DMS153 treated with DMSO at 0.1 percent for 48 hours (cell line): ENCODE measurements around the gene IL32.
"Not testable (repeated sequence)": the region's sequence is repeated elsewhere in the genome, so short reads cannot be mapped to it uniquely, and the experiment has no call there.

ENCODE experiments used
- DNase-seq: peaks from one replicate; lab custom pipeline; 2025; ENCODE audit not compliant: unreplicated experiment; lab: John Stamatoyannopoulos, UW

The IL32 gene

DNA sequence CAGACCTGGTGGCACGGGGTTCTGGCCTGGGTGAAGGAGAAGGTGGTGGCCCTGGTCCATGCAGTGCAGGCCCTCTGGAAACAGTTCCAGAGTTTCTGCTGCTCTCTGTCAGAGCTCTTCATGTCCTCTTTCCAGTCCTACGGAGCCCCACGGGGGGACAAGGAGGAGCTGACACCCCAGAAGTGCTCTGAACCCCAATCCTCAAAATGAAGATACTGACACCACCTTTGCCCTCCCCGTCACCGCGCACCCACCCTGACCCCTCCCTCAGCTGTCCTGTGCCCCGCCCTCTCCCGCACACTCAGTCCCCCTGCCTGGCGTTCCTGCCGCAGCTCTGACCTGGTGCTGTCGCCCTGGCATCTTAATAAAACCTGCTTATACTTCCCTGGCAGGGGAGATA, 3.7 kb downstream of the IL32 start:
- DNase-seq: not testable (repeated sequence)

GRCh38 chr16:3070608-3071111, 5.2 kb downstream of the IL32 start:
- no peak for DNase-seq

- no peak for DNase-seq
These were observed 6.2 kb downstream of the IL32 start for GRCh38 chr16:3071655-3072054.

DNA sequence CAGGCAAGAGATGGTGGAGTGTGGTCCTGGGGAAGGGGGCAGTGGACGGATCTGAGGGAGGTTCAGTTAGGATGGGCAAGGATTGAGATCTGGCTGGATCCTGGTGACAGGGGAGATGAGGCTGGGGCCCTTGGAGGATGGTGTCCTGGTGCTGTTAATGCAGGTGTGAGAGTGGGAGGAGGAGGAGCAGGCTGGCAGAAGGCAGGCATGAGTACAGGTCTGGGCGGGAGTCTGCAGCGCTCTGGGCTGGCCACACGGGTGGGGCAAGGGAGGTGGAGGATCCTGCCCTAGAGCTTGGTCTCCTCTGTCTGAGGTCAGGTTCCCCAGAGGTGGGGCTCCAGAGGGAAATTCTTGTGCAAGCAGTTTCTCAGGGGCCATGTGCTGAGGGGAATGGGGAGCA, 6.7 kb downstream of the IL32 start:
- DNase-seq: not testable (repeated sequence)

DNA sequence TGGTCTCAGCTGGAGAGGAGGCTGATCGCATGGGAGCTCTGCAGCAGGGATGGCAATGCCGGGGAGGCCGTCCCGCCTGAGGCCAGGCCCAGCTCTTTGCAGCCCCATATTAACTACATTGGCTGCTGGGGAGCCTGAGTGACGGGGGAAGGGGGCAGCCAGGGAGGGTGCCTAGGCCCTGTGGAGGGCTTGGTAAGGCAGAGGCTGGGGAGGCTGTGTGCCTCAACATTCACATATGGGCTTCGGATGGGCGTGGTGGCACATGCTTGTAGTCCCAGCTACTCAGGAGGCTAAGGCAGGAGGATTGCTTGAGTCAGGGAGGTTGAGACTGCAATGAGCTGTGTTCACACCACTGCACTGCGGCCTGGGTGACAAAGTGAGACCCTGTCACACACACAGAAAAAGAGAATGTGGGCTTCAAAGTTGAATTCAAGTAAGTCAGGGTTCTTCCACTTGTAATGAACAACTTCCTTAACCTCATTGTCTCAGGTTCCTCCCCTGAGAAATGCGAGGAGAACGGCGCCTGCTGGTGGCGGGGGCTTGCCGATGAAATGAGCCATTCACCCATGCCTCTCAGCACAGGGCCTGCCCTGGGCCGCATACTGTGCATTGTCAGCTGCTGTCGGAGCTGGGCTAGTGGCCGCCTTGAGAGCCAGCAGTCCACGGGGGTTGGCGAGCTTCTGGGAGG, 7.3 kb downstream of the IL32 start:
- DNase-seq: not testable (repeated sequence)

DNA sequence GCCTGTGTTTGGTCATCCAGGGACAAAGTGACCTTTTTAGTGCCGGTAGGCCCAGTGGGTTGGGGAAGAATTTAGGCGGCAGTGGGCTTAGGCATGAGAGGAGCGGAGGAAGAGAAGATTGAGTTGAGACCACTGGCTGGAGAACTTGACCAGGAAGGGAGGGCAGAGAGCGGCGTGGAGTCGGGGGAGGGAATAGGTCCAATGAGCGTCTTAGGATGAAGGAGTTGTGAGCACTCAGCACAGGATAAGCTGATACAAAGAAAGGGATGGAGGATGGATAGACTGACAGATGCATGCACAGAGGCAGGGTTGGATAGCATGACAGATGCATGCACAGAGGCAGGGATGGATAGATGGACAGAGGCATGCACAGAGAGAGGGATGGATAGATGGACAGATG, 8.0 kb downstream of the IL32 start:
- DNase-seq: no peak

DNA sequence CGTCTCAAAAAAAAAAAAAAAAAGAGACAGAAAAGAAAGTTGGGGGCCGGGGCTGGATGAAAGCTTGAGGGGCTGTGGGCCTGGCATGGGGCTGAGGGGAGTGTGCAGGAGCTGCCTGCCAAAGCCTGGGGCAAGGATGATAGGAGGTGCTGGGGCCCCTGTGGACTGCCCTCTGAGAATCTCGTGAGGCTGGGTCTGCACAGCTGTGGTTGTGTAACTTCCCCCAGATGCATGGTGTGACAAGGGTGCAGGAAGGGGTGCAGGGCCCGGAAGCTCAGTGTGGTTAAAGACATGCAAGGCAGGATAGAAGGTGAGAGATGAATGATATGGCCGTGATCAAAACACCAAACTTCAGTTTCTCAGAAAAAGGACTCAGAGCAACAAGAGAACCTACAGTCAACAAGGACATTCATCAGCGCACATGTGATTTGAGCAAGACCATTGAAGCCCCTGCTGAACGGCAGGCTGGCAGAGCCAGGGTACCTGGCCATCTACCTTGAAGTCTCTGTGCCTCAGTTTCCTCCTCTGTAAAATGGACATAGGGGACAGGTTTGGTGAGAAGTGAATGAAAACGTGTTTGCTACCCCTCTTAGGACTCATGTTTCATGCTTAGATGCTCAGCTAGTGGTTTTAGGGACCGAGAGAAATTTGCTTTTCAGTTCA, 9.6 kb downstream of the IL32 start:
- DNase-seq: no peak

GRCh38 chr16:3075523-3075915, 10.1 kb downstream of the IL32 start:
- no peak for DNase-seq

- DNase-seq: not testable (repeated sequence)
These were observed 10.5 kb downstream of the IL32 start for GRCh38 chr16:3075946-3076345.

- no peak for DNase-seq
These were observed 11.1 kb downstream of the IL32 start for GRCh38 chr16:3076577-3076976.

GRCh38 chr16:3080024-3080423, 14.6 kb downstream of the IL32 start:
- no peak for DNase-seq

DNA sequence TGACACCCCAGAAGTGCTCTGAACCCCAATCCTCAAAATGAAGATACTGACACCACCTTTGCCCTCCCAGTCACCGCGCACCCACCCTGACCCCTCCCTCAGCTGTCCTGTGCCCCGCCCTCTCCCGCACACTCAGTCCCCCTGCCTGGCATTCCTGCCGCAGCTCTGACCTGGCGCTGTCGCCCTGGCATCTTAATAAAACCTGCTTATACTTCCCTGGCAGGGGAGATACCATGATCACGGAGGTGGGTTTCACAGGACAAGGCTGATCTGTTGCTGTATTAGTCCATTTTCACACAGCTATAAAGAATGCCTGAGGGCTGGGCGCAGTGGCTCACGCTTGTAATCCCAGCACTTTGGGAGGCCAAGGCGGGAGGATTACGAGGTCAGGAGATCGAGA, 16.5 kb downstream of the IL32 start:
- not testable (repeated sequence) for DNase-seq

DNA sequence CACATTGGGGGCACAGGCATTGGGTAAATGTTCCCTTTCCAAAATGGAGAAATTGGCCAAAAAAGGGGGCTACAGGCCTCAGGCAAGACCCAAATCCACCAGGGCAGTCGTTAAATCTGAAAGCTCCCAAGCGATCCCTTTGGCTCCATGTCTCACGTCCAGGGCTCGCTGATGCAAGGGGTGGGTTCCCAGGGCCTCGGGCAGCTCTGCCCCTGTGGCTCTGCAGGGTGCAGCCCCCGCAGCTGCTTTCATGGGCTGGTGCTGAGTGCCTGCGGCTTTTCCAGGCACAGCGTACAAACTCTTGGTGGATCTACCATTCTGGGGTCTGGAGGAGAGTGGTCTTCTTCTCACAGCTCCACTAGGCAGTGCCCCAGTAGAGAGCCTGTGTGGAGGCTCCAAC, 18.0 kb downstream of the IL32 start:
- not testable (repeated sequence) for DNase-seq

DNA sequence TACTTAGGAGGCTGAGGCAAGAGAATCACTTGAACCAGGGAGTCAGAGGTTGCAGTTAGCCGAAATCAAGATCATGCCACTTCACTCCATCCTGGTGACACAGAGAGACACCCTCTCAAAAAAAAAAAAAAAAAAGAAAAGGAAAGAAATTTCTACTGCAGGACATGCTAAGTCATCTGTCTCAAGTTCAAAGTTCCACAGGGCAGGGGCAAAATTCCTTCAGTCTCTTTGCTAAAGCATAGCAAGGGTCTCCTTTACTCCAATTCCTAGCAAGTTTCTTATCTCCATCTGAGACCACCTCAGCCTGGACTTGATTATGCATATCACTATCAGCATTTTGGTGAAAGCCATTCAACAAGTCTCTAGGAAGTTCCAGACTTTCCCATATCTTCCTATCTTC, 19.1 kb downstream of the IL32 start:
- no peak for DNase-seq

DNA sequence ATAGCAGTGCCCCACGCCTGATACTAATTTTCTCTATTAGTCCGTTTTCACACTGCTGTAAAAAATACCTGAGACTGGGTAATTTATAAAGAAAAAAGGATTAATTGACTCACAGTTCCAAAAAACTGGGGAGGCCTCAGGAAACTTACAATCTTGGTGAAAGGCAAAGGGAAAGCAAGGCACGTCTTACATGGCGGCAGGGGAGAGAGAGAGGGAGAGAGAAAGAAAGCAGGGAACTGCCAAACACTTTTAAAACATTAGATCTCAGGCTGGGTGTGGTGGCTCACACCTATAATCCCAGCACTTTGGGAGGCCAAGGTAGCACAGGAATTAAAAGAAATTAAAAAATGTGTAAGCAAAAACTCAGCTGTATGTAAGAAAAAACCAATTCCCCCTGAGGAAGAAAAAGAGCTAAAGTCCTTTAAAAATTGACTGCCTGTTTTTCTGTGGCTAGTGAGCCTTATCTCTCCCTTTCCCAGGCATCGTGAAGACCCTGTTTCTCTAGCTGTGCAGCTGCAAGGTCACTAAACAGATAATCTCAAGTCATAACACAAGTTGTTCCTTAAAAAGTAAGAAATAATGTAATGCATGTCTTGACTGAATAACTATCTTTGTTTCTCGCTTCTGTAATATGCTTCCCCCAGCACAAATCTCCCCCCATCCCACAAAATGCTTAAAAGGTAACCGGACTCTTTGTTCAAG, 19.7 kb downstream of the IL32 start:
- DNase-seq: no peak

GRCh38 chr16:3085868-3086595, 20.6 kb downstream of the IL32 start:
- DNase-seq: no peak

- no peak for DNase-seq
These were observed 21.3 kb downstream of the IL32 start for GRCh38 chr16:3086596-3087242.

DNA sequence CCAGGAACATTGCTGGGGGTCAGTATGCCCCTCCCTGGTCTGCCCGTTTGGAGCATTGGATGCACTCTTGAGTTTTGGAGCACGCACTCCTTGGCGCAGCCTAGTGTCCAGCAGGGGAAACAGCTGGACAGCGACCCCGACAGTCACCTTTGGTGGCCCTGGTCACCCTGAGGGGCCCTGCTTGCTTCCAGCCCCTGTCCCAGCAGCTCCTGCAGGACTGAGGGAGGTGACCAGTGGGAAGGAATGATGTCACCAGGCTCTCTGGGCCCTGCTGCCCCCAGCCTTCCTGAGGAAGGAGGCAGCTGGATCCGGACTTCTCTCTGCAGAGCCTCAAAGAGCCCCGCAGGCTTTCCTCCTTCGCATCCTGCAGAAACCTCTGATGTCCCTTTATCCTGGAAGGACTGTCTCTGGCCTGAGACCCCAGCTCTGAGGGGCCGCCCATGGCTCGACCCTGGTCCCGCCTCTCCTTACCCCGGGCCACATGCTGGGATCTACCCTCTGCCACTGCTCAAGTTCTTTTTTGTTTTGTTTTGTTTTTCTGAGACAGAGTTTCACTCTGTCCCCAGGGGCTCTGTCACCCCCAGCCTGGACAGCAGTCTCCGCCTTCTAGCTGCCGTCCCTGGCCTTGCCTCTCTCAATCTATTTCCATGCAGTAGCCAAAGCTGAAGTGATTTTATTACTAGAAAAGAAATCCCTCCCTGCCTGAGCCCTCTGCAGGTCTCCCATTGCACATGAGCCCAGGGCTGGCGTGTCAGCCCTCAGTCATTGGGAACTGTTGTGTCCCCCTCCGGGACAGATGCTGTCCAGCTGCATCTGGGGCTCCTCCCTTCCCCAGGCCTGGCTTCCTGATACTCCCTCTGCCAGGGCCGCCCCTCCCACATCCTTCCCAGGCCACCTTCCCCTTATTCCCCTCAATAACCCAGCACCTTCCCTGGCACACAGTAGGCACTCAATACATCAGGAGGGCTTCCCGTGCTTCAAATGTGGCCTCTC, 22.1 kb downstream of the IL32 start:
- no peak for DNase-seq

GRCh38 chr16:3088450-3088849, 23.0 kb downstream of the IL32 start:
- DNase-seq: no peak
